Mammary epithelial cell (primary cell): ENCODE data around the gene CLNK.

ENCODE experiments used
- EZH2 ChIP-seq: IDR thresholded peaks from 2 replicates; pipeline ENCODE4 v1.6.1; 2012; ENCODE audit warnings: low read length, inconsistent platforms, borderline replicate concordance
- TF ChIP-seq, protein P1 (sequence below), 2 donors: IDR thresholded peaks in 1 of 2; conservative IDR thresholded peaks in 1 of 2; 2 replicates each; pipeline ENCODE4 v1.5.1; 2011 to 2012; ENCODE audit warnings: inconsistent platforms in 2 of 2, low read length in 2 of 2, mild to moderate bottlenecking in 2 of 2, control low read depth in 1 of 2, low read depth in 1 of 2; ENCODE audit not compliant: insufficient read depth in 1 of 2; ENCODE audit errors: extremely low read depth in 1 of 2

DNA sequence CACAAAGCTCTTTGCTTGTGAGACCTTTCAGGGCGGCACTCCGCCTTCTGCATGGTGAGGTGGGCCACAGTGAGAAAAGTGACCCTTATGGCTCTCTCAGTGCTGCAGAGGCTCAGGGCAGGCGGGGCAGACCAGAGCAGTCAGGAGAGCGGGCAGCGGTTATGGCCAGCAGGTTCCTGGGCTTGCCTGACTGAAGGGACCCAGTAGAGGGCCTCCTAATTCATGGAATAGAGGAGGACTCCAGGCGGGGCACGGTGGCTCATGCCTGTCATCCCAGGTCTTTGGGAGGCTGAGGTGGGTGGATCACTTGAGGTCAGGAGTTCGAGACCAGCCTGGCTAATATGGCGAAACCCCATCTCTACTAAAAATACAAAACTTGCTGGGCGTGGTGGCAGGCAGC, 91.4 kb downstream of the CLNK start:
- TF ChIP-seq, protein P1, sequence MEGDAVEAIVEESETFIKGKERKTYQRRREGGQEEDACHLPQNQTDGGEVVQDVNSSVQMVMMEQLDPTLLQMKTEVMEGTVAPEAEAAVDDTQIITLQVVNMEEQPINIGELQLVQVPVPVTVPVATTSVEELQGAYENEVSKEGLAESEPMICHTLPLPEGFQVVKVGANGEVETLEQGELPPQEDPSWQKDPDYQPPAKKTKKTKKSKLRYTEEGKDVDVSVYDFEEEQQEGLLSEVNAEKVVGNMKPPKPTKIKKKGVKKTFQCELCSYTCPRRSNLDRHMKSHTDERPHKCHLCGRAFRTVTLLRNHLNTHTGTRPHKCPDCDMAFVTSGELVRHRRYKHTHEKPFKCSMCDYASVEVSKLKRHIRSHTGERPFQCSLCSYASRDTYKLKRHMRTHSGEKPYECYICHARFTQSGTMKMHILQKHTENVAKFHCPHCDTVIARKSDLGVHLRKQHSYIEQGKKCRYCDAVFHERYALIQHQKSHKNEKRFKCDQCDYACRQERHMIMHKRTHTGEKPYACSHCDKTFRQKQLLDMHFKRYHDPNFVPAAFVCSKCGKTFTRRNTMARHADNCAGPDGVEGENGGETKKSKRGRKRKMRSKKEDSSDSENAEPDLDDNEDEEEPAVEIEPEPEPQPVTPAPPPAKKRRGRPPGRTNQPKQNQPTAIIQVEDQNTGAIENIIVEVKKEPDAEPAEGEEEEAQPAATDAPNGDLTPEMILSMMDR (conservative IDR thresholded peaks at IDR 0.05 in 1 of 2, IDR thresholded peaks at IDR 0.05 in 1 of 2; ENCODE audit: extremely low read depth in 1 of 2, insufficient read depth in 1 of 2, low read depth in 1 of 2, low read length in 2 of 2) = no peak
- no peak for TF ChIP-seq EZH2
